ENCODE data around the gene PPP1R13B.

Gene PPP1R13B

DNA sequence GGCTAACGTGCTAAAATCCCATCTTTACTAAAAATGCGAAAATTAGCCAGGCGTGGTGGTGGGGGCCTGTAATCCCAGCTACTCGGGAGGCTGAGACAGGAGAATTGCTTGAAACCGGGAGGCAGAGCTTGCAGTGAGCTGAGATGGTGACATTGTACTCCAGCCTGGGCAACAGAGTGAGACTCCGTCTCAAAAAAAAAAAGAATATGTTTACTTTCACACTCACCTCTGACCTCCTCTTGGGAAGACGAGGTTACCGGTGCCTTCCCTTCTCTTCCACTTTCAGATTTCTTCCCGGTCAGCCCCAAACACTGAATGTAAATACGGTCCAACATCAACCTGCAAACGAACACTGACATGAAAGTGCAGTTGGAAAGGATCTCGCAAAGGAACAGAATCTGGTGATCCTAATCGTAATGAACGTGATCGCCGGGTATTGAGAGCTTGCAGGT, 31.8 kb upstream of the PPP1R13B start:
- no peaks in the 10 kb centered on the region for H3K36me3 ChIP-seq (ENCODE audit: control insufficient read depth, insufficient read depth, low read length)
- H3K9ac ChIP-seq (ENCODE audit: low read depth, low read length): no peak overlapping the region
- H3K9me3 ChIP-seq (ENCODE audit: control insufficient read depth, insufficient read depth, low read length): no peaks in the 10 kb centered on the region
- H3K4me1 ChIP-seq (ENCODE audit: control insufficient read depth, insufficient read depth, low read length): no peaks in the 10 kb centered on the region
- H3K4me3 ChIP-seq (ENCODE audit: low read depth, low read length): no peak overlapping the region
- H3K27me3 ChIP-seq (ENCODE audit: control insufficient read depth, insufficient read depth, low read length): no peaks in the 10 kb centered on the region

DNA sequence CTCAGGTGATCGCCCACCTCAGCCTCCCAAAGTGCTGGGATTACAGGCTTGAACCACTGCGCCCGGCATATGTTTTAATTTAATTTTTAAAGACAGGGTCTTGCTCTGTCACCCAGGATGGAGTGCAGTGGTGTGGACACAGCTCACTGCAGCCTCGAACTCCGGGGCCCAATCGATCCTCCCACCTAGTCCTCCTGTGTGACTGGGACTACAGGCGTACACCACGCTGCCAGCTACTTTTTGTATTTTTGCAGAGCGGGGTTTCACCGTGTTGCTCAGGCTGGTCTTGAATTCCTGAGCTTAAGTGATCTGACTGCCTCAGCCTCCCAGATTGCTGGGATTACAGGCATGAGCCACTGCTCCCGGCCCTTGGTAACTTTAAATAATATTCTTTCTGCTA, 30.8 kb upstream of the PPP1R13B start:
- Histone ChIP-seq H3K4me1 (ENCODE audit: control insufficient read depth, insufficient read depth, low read length) (no peaks in the 10 kb centered on the region), H3K27me3 (ENCODE audit: control insufficient read depth, insufficient read depth, low read length) (no peaks in the 10 kb centered on the region), H3K36me3 (ENCODE audit: control insufficient read depth, insufficient read depth, low read length) (no peaks in the 10 kb centered on the region), H3K9me3 (ENCODE audit: control insufficient read depth, insufficient read depth, low read length) (no peaks in the 10 kb centered on the region), H3K9ac (ENCODE audit: low read depth, low read length) (no peak overlapping the region), H3K4me3 (ENCODE audit: low read depth, low read length) (no peak overlapping the region)

DNA sequence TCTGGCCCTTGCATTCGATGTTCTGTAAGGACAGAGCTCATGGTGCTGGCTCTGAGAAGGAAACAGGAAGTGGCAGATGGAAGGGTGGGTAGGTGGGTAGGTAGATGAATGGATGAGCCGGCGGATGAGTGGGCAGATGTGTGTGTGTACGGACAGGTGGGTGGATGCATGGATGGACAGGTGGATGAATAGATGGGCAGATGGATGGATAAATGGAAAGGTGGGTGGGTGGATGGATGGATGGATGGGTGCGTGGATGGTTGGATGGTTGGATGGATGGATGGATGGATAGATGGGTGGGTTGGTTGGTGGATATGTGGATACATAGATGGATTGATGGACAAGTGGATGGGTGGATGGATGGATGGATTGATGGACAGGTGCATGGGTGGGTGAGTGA, 27.6 kb upstream of the PPP1R13B start:
- H3K4me1 ChIP-seq (ENCODE audit: control insufficient read depth, insufficient read depth, low read length): peaks cover 5% of the 10 kb centered on the region
- H3K36me3 ChIP-seq (ENCODE audit: control insufficient read depth, insufficient read depth, low read length): no peaks in the 10 kb centered on the region
- H3K9me3 ChIP-seq (ENCODE audit: control insufficient read depth, insufficient read depth, low read length): no peaks in the 10 kb centered on the region
- no peaks in the 10 kb centered on the region for H3K27me3 ChIP-seq (ENCODE audit: control insufficient read depth, insufficient read depth, low read length)
- H3K4me3 ChIP-seq (ENCODE audit: low read depth, low read length): no peak overlapping the region
- no peak overlapping the region for H3K9ac ChIP-seq (ENCODE audit: low read depth, low read length)

DNA sequence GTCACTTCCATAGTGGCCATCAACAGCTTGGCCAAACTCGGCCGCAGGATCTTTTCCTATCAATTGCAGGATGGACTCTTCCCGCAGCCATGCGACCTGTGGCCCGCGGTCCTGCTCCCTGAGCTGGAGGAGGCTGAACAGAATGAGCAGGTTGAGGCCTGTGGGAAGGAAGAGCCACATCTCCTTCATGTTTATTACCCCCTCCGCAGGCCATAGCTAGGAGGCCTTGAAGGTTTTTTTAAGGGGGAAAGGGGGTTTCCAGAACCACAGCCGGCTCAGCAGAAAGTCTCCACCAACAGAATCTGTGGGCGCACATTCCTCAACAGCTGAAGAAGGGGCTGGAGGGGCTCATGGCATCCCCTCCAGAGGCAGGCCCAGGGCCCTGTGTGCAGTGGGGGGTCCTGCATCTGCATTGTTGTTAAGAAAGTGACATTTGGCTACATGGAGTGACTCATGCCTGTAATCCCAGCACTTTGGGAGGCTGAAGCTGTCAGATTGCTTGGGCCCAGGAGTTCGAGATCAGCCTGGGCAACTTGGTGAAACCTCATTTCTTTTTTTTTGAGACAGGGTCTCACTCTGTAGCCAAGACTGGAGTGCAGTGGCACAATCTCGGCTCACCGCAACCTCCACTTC, 25.2 kb upstream of the PPP1R13B start:
- Histone ChIP-seq H3K9me3 (ENCODE audit: control insufficient read depth, insufficient read depth, low read length) (no peaks in the 10 kb centered on the region), H3K36me3 (ENCODE audit: control insufficient read depth, insufficient read depth, low read length) (no peaks in the 10 kb centered on the region), H3K9ac (ENCODE audit: low read depth, low read length) (peak overlapping the region; percentile 47), H3K4me3 (ENCODE audit: low read depth, low read length) (peak overlapping the region; percentile 43), H3K4me1 (ENCODE audit: control insufficient read depth, insufficient read depth, low read length) (peaks cover 5% of the 10 kb centered on the region), H3K27me3 (ENCODE audit: control insufficient read depth, insufficient read depth, low read length) (no peaks in the 10 kb centered on the region)

DNA sequence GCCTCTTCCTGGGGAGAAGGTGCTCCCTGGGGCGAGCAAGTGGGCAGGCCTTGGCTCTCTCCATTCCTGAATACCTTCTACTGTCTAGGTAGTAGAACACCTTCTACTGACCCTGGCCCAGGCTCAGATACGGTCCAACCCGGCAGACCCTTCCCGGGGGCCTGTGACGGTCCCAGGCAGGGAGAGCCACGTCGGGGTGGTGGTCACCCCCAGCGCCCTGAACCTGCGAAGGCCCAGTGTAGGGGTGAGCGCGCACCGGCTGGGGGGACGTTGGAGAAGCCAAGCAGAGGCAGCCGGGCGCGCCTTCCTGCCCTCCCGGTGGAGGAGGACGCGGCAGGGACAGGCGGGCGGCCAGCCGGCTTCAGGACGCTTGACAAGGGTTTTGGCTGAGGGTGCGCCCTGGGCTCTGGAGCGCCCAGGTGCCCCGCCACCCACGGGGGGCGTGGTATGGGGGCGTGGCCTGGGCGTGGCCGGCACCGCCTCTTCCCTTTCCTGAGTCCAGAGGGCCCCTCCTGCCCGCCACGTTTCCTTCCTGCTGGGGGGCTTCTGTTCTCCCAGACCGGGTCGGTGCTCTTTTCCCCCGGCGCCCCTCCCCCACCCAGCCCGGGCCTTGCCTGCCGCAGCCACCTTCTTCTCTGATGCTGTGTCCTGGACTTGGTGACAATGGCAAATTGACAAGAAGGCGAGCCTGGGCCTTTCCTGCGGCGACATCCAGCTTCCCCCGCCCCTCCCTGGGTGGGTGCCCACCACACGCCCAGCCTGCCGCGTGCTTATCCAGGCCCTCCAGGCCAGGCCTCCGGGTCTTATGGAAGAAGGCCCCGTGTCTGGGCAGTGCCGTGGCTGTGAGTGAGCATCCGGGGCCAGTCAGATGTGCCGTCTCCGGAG, 24.5 kb upstream of the PPP1R13B start:
- peak overlapping the region; percentile 43 for H3K4me3 ChIP-seq (ENCODE audit: low read depth, low read length)

DNA sequence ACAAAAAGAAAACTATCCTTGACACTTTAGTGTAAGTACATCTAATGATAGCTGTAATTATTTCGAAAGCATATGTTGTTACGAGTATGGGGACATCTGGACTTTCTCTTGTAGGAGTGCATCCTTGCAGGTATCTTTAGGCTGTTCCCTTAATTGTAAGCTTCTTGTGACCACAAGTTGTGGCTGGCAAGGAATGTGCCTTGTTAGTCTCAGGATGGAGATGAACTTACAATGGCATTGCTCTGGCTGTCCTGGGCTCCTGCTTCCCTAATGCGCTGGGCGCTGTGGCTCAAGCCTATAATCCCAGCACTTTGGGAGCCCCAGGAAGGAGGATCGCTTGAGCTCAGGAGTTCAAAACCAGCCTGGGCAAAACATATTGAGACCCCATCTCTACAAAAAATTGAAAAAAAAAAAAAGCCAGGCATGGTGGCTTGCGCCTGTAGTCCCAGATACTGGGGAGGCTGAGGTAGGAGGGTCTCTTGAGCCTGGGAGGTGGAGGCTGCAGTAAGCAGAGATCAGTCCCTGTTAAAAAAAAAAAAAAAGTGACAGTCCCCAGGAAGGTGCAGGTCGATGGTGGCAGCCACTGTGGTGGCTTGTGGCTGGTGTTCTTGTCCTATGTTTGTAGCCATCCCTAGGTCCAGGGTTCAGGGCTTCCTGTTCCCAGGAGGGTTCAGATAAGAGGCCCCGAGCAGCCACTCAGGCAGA, 23.7 kb upstream of the PPP1R13B start:
- Histone ChIP-seq H3K36me3 (ENCODE audit: control insufficient read depth, insufficient read depth, low read length) (no peaks in the 10 kb centered on the region), H3K4me1 (ENCODE audit: control insufficient read depth, insufficient read depth, low read length) (peaks cover 5% of the 10 kb centered on the region)

More for the DNA sequence above, 24.5 kb upstream of the PPP1R13B start:
- Histone ChIP-seq H3K9ac (ENCODE audit: low read depth, low read length) (peak overlapping the region; percentile 47), H3K36me3 (ENCODE audit: control insufficient read depth, insufficient read depth, low read length) (no peaks in the 10 kb centered on the region), H3K4me1 (ENCODE audit: control insufficient read depth, insufficient read depth, low read length) (peaks cover 5% of the 10 kb centered on the region), H3K27me3 (ENCODE audit: control insufficient read depth, insufficient read depth, low read length) (no peaks in the 10 kb centered on the region), H3K9me3 (ENCODE audit: control insufficient read depth, insufficient read depth, low read length) (no peaks in the 10 kb centered on the region)

DNA sequence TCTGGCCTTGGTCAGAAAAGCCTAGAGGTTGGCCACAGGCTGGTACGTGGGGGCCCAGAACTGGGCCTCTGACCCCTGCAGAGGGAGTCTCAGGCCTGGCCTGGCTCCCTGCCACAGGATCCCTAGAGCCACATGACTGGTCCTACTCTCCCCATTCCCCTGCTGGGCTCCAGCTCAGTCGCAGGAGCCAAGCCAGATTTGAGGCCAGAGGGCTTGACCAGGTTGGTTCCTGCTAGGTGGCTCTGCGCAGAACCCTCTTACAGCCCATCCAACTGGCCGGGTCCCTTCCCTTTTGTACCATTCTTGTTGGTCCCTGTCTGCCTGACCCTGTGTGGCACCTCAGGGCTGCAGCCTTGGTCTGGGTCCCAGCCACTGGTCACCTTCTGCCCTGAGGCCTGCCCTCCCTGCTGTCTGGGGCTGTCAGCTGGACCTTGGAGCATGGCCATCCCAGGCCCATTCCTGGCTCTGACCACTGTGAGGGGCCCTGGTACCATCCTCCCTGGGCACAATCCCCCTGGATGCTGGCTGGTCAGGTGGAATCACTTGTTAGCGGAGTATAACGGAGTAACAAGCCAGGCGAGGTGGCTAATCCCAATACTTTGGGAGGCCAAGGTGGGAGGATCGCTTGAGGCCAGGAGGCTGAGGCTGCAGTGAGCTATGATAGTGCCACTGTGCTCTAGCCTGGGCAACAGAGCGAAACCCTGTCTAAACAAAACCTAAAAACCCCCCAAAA, 22.9 kb upstream of the PPP1R13B start:
- no peaks in the 10 kb centered on the region for H3K27me3 ChIP-seq (ENCODE audit: control insufficient read depth, insufficient read depth, low read length)
- peaks cover 5% of the 10 kb centered on the region for H3K4me1 ChIP-seq (ENCODE audit: control insufficient read depth, insufficient read depth, low read length)
- H3K4me3 ChIP-seq (ENCODE audit: low read depth, low read length): no peak overlapping the region
- H3K9ac ChIP-seq (ENCODE audit: low read depth, low read length): no peak overlapping the region
- H3K36me3 ChIP-seq (ENCODE audit: control insufficient read depth, insufficient read depth, low read length): no peaks in the 10 kb centered on the region
- no peaks in the 10 kb centered on the region for H3K9me3 ChIP-seq (ENCODE audit: control insufficient read depth, insufficient read depth, low read length)

More for the DNA sequence above, 23.7 kb upstream of the PPP1R13B start:
- no peak overlapping the region for H3K9ac ChIP-seq (ENCODE audit: low read depth, low read length)
- H3K27me3 ChIP-seq (ENCODE audit: control insufficient read depth, insufficient read depth, low read length): no peaks in the 10 kb centered on the region
- H3K9me3 ChIP-seq (ENCODE audit: control insufficient read depth, insufficient read depth, low read length): no peaks in the 10 kb centered on the region
- no peak overlapping the region for H3K4me3 ChIP-seq (ENCODE audit: low read depth, low read length)

DNA sequence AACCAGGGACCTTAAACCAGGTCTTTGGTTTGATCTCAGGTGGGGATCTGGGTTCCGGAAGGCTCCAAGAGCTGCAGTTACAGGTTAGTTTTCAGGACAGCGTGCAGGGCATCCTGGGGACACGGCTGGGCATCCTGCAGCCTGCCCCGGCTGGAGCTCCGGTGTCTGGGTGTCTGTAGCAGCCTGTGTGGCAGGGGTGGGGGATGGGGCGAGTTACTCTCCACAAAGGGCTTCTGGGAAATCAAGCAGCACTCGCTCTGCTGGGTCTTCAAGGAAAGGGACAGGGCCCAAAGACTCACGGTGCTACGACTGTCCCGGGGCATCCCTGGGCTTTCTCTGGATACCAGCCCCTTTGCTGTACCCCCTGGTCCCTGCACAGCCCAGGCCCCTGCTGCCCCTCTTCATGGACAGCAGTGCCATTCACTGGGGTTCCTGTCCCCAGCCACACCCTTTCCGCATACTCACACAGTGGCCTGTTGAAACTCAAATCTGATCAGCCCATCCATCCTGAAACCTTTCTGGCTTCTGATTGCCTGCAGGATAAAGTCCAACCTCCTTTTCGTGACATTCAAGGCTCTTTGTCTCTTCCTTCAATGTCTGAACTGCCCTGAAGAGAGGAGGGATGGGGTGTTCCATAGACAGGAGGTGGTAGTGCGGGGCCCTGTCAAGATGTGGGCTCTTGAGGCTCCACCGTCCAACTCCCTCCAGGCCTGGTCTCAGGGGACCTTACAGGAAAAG, 22.2 kb upstream of the PPP1R13B start:
- Histone ChIP-seq H3K27me3 (ENCODE audit: control insufficient read depth, insufficient read depth, low read length) (no peaks in the 10 kb centered on the region), H3K9me3 (ENCODE audit: control insufficient read depth, insufficient read depth, low read length) (no peaks in the 10 kb centered on the region), H3K36me3 (ENCODE audit: control insufficient read depth, insufficient read depth, low read length) (no peaks in the 10 kb centered on the region), H3K9ac (ENCODE audit: low read depth, low read length) (no peak overlapping the region), H3K4me3 (ENCODE audit: low read depth, low read length) (no peak overlapping the region), H3K4me1 (ENCODE audit: control insufficient read depth, insufficient read depth, low read length) (peaks cover 5% of the 10 kb centered on the region)

DNA sequence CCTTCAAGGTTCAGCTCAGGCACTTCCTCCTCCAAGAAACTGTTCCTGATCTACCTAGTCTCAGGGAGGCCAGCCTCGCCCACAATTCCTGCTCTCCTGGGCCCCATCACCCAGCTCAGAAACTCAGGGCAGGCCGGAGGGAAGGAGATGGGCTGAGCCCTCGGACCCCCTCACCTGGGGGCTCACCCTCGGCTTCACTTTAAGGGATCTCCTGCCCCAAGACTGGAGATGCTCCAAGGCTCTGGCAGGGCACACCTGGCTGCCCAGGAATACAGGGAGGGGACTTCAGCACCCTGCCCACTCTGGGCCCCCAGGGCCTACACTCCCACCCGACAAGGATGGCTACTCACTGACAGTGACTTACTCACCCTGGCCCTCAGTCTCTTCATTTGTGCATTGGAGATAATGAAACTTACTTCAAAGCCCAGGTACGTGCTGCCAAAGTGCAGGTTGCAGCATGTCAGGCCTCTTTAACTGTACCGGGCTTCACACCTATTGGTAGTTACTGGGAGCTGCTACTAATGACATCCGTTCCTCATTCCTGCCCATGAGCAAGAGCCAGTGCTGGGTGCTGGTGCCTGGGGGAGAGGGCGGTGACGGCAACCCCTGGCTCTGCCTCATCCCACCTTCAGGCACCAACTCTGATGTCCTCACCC, 21.0 kb upstream of the PPP1R13B start:
- no peaks in the 10 kb centered on the region for H3K36me3 ChIP-seq (ENCODE audit: control insufficient read depth, insufficient read depth, low read length)
- H3K4me1 ChIP-seq (ENCODE audit: control insufficient read depth, insufficient read depth, low read length): peaks cover 5% of the 10 kb centered on the region
- no peaks in the 10 kb centered on the region for H3K9me3 ChIP-seq (ENCODE audit: control insufficient read depth, insufficient read depth, low read length)
- H3K9ac ChIP-seq (ENCODE audit: low read depth, low read length): no peak overlapping the region
- no peaks in the 10 kb centered on the region for H3K27me3 ChIP-seq (ENCODE audit: control insufficient read depth, insufficient read depth, low read length)
- no peak overlapping the region for H3K4me3 ChIP-seq (ENCODE audit: low read depth, low read length)

DNA sequence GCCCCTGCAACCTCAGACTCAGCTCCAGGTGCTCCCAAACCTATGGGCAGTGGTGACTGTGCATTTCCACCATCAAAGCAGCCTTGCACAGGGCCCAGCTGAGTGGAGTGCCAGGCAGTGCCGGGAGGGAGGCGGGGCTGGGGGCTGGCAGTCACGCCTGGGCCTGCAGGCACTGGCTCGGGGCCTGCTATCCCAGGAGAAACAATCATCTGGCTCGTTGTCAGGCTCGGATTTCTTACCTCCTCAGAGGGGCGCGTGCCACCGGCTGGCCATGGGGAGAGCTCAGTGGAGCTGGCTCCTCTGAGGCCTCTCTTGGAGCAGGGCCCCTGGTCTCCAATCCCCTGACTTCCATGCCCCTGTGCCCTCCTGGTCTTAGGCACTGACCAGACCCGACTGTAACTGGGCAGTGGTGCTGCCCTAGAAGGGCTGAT, 20.2 kb upstream of the PPP1R13B start:
- peaks cover 1% of the 10 kb centered on the region for H3K4me1 ChIP-seq (ENCODE audit: control insufficient read depth, insufficient read depth, low read length)
- no peak overlapping the region for H3K9ac ChIP-seq (ENCODE audit: low read depth, low read length)

More for the DNA sequence above, 20.2 kb upstream of the PPP1R13B start:
- H3K4me3 ChIP-seq (ENCODE audit: low read depth, low read length): no peak overlapping the region
- H3K36me3 ChIP-seq (ENCODE audit: control insufficient read depth, insufficient read depth, low read length): no peaks in the 10 kb centered on the region
- no peaks in the 10 kb centered on the region for H3K27me3 ChIP-seq (ENCODE audit: control insufficient read depth, insufficient read depth, low read length)
- no peaks in the 10 kb centered on the region for H3K9me3 ChIP-seq (ENCODE audit: control insufficient read depth, insufficient read depth, low read length)

Measured in iPS-15b (cell line).